PC-3 (cell line): ENCODE data around the gene UTP3.

Source experiments
- EZH2 ChIP-seq: fragments of 300-600 bp; sonication (generic); IDR thresholded peaks from one replicate; pipeline ENCODE4 v1.6.1; 2017; ENCODE audit warnings: antibody characterized with exemption, mild to moderate bottlenecking, low read length; ENCODE audit not compliant: unreplicated experiment
- TF ChIP-seq, protein P1 (sequence below): fragments of 300-600 bp; sonication (generic); conservative IDR thresholded peaks from 2 replicates; pipeline ENCODE4 v1.5.1; 2017; ENCODE audit warnings: antibody characterized with exemption, low read depth, mild to moderate bottlenecking, low read length

DNA sequence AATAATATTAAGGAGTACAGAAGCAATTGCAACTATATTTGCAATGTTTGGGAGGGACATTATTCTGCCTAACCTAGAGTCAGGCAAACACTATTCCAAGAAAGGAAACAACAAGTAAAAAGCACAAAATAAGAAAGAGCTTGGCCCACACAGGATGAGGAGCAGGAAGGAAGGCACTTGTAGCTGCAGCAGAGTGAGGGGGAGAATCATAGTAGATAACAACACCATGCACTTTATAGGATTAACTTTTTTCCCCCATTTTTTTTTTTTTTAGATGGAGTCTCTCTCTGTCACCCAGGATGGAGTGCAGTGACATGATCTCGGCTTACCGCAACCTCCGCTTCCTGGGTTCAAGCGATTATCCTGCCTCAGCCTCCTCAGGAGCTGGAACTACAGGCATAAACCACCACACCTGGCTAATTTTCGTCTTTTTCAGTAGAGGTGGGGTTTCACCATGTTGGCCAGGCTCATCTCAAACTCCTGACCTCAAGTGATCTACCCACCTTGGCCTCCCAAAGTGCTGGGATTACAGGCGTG lies 11.7 kb upstream of the UTP3 start:
- TF ChIP-seq, protein P1, sequence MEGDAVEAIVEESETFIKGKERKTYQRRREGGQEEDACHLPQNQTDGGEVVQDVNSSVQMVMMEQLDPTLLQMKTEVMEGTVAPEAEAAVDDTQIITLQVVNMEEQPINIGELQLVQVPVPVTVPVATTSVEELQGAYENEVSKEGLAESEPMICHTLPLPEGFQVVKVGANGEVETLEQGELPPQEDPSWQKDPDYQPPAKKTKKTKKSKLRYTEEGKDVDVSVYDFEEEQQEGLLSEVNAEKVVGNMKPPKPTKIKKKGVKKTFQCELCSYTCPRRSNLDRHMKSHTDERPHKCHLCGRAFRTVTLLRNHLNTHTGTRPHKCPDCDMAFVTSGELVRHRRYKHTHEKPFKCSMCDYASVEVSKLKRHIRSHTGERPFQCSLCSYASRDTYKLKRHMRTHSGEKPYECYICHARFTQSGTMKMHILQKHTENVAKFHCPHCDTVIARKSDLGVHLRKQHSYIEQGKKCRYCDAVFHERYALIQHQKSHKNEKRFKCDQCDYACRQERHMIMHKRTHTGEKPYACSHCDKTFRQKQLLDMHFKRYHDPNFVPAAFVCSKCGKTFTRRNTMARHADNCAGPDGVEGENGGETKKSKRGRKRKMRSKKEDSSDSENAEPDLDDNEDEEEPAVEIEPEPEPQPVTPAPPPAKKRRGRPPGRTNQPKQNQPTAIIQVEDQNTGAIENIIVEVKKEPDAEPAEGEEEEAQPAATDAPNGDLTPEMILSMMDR = no peak
- TF ChIP-seq EZH2 = no peak
